GM19372 (cell line): ENCODE data around the gene VIPR1.

Experiments used
- ATAC-seq: cut with Tn5 transposase; IDR thresholded peaks from one replicate; pipeline ENCODE4 v1.9.1; 2021; ENCODE audit warnings: mild to moderate bottlenecking, low read depth, moderate library complexity; ENCODE audit not compliant: unreplicated experiment

VIPR1 gene

GRCh38 chr3:42509111-42509510, 6.7 kb downstream of the VIPR1 start:
- no peak for ATAC-seq

- no peak for ATAC-seq
Measured at GRCh38 chr3:42510325-42510724, 7.9 kb downstream of the VIPR1 start.

- no peak for ATAC-seq
Measured at GRCh38 chr3:42511201-42511600, 8.8 kb downstream of the VIPR1 start.

GRCh38 chr3:42511736-42512135, 9.3 kb downstream of the VIPR1 start:
- no peak for ATAC-seq

- no peak for ATAC-seq
Measured at GRCh38 chr3:42513121-42513520, 10.7 kb downstream of the VIPR1 start.

GRCh38 chr3:42513521-42513920, 11.1 kb downstream of the VIPR1 start:
- no peak for ATAC-seq

GRCh38 chr3:42514876-42515275, 12.4 kb downstream of the VIPR1 start:
- no peak for ATAC-seq

GRCh38 chr3:42515391-42515916, 13.0 kb downstream of the VIPR1 start:
- ATAC-seq: no peak

GRCh38 chr3:42515976-42516375, 13.5 kb downstream of the VIPR1 start:
- ATAC-seq: no peak

GRCh38 chr3:42516443-42516842, 14.0 kb downstream of the VIPR1 start:
- no peak for ATAC-seq

- ATAC-seq: no peak
Measured at GRCh38 chr3:42517117-42517516, 14.7 kb downstream of the VIPR1 start.

- no peak for ATAC-seq
Measured at GRCh38 chr3:42518800-42519567, 16.5 kb downstream of the VIPR1 start.

- no peak for ATAC-seq
Measured at GRCh38 chr3:42519568-42519962, 17.1 kb downstream of the VIPR1 start.

- no peak for ATAC-seq
Measured at GRCh38 chr3:42520336-42520735, 17.9 kb downstream of the VIPR1 start.

- ATAC-seq: no peak
Measured at GRCh38 chr3:42520906-42521305, 18.5 kb downstream of the VIPR1 start.

- ATAC-seq: no peak
Measured at GRCh38 chr3:42524751-42525150, 22.3 kb downstream of the VIPR1 start.

- ATAC-seq: no peak
Measured at GRCh38 chr3:42525212-42525611, 22.8 kb downstream of the VIPR1 start.

GRCh38 chr3:42525736-42526345, 23.4 kb downstream of the VIPR1 start:
- no peak for ATAC-seq

GRCh38 chr3:42526616-42527367, 24.3 kb downstream of the VIPR1 start:
- no peak for ATAC-seq

GRCh38 chr3:42527368-42527917, 25.0 kb downstream of the VIPR1 start:
- no peak for ATAC-seq

- ATAC-seq: no peak
Measured at GRCh38 chr3:42529468-42529867, 27.0 kb downstream of the VIPR1 start.
